Left cardiac atrium (tissue), 4 donors: Measurements from ENCODE around the gene CDKAL1. TPM values are rescaled to one million over a fixed set of nuclear protein-coding genes. Genes with fewer than 3 reads are reported as not detected.
"Not testable (repeated sequence)": the region's sequence is repeated elsewhere in the genome, so short reads cannot be mapped to it uniquely, and the experiment has no call there.

Experiments used
- ATAC-seq, 2 donors: fragments of 200-7000 bp; cut with Tn5 transposase; one replicate each; pipeline ENCODE4 v1.9.1; 2020; ENCODE audit warnings: mild to moderate bottlenecking in 2 of 2, moderate library complexity in 2 of 2
- DNase-seq: peaks from one replicate; pipeline ENCODE4 v3.0.0-alpha.2; 2020
- intact Hi-C, 2 donors: fragments of 100-400 bp; cut with DNase I; formaldehyde crosslinking; loops; one replicate each; pipeline versions ENCODE4 v1.14.1 to v1.15.1; 2022 to 2023
- total RNA-seq, 2 donors: library from RNA; stranded (reverse); fragmentation: NEBNext Ultra II Directional; extraction: Animal tissue kit (Norgen Biotek cat#: 25700); gene quantifications; one replicate each; pipeline ENCODE4 v1.2.1, GENCODE V29; 2021
- donor health status: DM: no; HTN: yes; CAD: no.
- donor health status: DM: no; HTN: yes; CAD: no; lungs with severe emphysema.
- donor health status: DM: yes; HTN: yes; CAD: no.
- donor health status: Dilated cardiomyopathy.

Gene CDKAL1
- total RNA-seq, 2 donors from 2014 or later: 9.8 to 10.8 TPM

DNA sequence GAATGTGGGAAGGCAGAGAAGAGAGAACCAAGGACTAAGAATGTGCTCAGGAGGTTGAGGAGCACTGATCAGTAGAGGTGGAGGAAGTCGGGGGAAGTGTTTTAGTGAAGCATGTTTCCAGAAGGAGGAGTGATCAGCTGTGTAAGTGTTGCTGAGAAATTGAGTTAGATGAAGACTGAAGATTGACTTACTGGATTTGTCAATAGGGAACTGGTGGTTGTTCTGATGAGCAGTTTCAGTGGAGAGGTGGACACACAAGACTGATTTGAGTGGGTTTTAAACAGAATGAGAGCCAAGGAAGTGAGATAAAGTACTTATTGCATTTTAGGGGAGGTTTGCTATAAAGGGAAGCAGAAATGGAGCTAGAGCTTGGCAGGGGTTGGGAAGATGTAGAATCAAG, 182.6 kb downstream of the CDKAL1 start:
- DNase-seq: no peak
- no peak for ATAC-seq
- intact Hi-C loops: no loop called here

DNA sequence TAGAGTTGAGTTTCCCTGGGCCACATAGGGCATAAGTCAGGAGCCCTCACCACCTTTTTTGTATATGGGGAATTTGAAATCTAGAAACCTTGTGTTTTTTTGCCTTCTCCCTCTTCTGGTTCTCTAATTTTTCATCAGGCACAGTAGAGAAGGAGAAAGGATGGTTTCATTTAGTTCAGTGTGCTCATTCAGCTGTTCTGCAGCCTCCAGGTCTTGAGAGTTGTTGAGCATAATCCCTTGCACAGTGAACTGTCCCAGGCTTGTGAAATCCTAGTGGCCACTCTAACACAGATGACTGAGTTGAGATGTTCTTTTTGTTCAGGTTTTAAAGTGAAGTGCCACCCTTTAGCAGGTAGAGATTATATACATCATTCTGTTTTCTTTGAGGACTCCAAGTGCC, 183.5 kb downstream of the CDKAL1 start:
- ATAC-seq: no peak
- no peak for DNase-seq
- intact Hi-C loops: no loop called here

DNA sequence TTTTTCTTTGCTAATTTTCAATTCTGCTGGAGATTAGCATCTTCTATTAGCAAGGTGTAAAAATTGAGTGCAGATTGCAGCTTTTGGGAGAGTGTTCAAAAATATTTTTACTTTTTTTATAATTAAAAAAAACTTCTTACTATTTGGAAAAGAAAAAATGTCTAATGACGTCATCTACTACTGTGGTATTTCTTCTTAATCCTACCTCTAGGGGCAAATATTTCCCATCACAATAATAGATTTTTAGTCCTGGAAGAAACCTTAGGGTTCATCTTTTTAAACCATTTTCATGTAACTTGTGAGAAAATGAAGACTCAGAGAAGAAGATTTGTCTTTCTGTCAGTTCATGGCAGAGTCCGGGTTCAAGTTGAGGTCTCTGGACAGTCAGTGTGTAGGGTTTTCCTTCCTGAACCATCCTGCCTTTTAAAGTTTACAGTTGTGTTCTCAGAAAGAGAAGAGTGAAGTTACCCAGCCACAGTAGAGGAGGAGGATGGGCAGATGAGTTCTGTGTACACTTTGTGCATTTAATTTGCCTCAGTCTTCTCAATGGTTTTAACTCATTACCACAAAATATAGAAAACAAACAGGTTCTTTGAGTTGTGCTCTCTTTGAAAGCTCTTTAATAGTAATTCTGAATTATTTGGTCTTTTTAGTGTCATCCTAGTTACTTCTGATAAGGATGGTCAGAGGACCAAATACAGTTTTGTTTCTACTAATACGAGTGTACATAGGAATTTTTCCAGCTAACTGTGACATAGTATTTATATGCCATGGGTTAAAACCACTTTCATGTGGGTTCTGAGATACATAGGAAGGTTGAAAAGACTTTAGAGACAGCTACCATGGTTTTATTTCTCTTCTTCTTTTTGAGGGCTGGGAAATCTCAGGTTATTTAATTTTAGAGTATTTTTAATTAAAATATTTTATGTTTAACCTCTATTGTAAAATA, 184.7 kb downstream of the CDKAL1 start:
- intact Hi-C loops: no loop called here
- DNase-seq (no peak), ATAC-seq (no peak)

DNA sequence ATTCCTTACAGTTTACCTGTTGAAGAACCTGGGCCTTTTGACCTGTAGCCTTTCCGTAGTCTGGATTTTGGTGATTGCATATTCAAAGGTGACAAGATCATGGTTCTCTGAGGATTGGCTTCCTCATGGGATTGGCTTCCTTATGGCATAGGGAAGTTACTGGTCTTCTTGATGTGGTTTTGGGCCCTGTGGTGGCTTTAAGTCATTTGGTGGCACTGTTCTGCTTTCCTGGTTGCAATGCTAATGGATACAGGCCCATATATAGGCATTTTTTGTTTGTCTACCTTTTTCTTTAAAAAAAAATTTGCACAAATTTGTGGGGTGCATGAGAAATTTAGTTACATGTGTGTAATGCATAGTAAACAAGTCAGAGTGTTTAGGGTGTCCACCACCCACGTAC, 185.7 kb downstream of the CDKAL1 start:
- DNase-seq (no peak), ATAC-seq (no peak)
- intact Hi-C loops: no loop called here

DNA sequence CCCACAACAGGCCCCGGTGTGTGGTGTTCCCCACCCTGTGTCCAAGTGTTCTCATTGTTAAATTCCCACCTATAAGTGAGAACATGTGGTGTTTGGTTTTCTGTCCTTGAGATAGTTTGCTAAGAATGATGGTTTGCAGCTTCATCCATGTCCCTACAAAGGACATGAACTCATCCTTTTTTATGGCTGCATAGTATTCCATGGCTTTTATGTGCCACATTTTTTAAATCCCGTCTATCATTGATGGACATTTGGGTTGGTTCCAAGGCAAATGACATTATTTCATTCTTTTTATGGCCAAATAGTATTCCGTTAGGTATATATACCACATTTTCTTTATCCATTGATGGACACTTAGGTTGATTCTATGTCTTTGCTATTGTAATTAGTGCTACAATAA, 186.9 kb downstream of the CDKAL1 start:
- intact Hi-C loops, DNase-seq, ATAC-seq: not testable (repeated sequence)

DNA sequence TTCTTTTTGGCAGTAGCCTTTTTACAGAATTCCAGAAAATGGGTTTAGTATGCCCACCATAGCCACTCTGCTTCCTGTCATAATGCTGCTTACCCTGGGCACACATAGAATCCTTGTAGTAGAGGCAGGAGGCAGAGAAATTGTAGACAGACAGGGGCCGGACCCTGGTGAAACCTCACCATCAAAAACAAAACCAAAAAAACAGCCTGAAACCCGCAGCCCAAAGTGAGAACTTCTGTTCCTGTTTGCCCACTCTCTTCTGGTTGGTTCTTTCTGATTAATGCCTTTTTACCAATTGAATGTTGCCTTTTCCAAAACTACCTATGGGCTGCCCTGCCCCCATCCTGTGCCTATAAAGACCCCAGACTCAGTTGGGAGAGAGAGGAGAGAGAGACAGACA, 188.2 kb downstream of the CDKAL1 start:
- ATAC-seq (no peak), DNase-seq (no peak)
- intact Hi-C loops: no loop called here

DNA sequence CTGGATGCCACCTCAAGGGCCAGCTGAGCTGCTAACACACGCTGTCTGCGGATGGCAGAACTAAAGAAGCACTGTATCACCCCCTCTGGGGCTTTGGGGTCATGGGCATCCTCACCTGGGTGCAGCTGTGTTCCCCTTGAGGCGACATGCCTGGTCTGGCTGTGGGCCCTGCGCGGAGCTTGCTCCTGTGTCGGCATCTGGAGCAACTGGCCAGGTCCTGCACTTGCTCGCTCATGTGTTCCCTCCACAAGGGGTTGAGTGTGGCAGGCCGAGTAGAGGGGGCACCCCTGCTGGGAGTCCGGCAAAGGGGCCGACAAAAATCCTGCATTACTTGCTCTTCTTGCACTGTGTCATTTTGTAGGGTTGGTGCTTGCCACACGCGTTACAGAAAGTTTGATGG, 189.0 kb downstream of the CDKAL1 start:
- no peak for ATAC-seq

DNA sequence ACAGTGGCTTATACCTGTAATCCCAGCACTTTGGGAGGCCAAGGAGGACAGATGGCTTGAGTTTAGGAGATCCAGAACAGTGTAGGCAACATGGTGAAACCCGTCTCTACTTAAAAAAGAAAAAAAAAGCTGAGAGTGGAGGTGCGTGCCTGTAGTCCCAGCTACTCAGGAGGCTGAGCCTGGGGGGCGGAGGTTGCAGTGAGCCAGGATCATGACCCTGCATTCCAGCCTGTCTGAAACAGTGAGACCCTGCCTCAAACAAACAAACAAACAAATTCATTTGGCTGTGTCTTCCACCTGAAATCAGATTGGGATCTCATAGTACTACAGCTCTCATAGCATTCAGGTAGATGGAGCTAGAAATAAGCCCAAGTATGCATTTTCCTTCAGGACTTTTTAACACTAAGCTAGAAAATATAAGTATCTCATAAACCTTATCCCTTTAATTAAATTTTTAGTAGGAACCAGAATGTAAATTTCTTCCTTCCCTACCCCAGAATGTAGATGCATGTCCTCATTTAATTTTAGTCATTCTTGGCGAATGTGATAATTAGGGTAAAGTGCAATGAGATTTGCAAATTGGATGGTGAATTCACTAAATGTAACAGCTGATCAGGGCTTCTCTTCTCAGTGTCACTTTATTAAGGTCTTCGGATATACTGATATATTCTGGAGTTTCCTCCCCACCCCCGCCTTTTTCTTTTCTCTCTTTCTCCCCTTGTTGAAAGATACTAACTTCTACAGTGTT, 190.4 kb downstream of the CDKAL1 start:
- intact Hi-C loops: no loop called here
- ATAC-seq (no peak), DNase-seq (no peak)

More for the DNA sequence above, 189.0 kb downstream of the CDKAL1 start:
- intact Hi-C loops: no loop called here
- no peak for DNase-seq

DNA sequence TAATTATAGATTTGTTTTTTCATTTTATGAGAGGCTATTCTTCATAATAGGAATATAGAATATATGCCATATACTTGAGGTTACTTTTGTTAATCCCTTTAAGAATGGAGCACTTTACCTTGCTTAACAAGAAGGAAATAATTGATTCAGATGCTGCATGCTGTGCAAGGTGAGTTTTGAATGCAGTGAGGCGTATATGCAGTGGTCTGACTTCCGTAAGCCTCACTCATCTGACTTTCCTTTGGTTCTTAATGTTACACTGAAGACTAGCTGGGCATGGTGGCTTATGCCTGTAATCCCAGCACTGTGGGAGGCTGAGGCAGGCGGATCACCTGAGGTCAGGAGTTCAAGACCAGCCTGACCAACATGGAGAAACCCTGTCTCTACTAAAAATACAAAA, 191.0 kb downstream of the CDKAL1 start:
- DNase-seq, intact Hi-C loops, ATAC-seq: not testable (repeated sequence)

DNA sequence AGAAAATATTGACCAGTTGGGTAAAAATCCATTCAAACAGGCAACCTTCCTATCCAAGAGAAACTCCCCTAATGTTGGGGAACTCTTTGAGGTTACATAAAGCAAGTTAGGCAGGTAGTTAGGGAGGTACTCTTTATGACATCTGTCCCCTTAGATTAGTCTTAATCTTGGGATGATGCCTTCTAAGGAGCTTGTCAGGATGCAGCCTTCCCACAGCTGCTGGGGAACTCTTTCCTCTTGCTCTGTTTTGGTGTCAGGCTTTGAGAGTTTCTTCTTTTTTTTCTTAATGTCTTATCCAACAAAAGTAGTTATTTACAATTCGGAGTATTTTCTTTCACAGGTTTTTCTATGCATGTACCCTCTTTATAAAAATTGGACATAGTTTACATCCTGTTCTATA, 194.8 kb downstream of the CDKAL1 start:
- DNase-seq (no peak), ATAC-seq (no peak)
- intact Hi-C loops: no loop called here

DNA sequence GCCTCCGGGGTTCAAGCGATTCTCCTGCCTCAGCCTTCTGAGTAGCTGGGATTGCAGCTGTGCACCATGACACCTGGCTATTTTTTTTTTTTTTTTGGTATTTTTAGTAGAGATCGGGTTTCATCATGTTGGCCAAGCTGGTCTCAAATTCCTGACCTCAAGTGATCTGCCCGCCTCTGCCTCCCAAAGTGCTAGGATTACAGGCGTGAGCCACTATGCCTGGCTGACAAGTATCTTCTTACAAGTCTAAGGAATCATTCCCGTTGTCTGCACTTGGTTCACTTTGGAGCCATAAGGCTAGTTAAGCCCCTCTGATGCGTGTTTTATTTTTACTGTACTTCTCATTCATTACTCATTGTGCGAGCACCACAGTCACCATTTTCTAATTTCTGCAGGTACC, 198.1 kb downstream of the CDKAL1 start:
- intact Hi-C loops, ATAC-seq, DNase-seq: not testable (repeated sequence)

DNA sequence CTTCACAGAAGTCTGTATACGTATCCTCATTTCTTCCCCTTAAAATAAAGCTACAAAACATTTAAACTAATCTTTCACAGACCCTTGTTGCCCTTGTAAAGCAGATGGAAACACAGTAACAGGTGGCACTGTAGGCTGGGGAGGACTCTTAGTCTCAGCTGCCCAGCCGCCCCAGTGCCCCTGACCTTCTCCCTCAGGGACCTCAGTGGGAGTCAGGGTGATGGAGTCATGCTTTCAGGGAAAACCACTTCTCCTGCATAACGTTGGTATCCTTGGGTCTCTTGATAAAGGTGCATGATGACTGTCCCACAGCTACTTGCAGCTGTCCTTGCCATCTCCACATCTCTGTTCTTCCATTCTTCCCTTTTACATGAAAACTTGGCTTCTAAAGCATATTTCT, 198.6 kb downstream of the CDKAL1 start:
- ATAC-seq: no peak
- DNase-seq: no peak
- intact Hi-C loops: no loop called here

DNA sequence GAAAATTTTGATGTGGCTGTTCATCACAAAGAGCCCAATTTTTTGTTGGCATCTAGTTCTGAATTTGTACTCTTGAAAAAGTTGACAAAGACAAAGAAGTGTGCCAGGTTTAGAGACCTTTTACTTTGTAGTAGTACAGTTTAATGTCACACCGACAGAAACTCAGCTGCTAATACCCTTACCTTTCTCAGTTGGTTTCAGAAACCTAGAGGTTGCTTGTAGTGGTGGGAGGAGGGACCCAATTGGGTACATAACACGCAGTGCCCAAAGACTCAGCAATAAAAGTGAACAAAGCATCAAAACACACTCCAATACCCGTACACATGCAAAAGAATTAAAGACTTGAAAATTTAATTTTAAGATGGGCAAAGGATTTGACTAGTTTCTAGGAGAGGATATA, 203.7 kb downstream of the CDKAL1 start:
- intact Hi-C loops: no loop called here
- DNase-seq: no peak

DNA sequence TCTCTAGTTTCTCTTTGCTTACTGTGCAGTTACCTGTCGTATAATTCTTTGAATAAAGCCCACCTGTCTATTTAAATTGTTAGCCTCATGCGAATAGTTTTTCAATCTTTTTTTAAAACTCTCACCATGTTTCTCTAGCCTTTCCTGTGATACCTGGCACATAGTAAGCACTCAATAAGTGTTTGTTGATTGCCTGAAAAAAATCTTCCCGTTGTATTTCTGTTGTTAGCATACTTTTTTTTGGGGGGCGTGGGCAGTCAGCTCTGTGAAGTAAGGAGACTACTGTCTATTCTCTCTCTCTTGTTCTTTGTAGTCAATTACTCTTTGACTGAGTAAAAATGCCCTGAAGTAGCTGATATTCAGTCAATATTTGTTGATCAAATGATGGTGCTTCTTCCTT, 205.8 kb downstream of the CDKAL1 start:
- ATAC-seq (no peak), DNase-seq (no peak)
- intact Hi-C loops: no loop called here

More for the DNA sequence above, 203.7 kb downstream of the CDKAL1 start:
- ATAC-seq: no peak

DNA sequence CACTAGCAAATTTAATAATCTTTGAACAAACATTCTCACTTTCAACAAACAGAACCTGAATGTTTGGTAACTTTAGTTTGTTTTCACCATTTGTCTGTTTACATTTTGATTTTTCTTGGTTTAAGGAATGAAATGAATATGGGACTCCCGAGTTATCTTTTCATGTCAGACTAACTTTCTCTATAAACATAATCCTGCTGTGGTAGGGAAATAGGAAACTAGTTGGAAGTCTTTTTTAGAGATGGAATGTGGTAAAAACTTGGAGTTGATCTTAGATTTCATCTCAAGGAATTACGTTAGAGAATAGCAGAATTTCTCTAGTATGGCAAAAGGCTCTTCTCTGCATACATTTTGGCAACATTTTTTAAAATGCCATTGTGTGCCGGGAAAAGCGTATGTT, 206.5 kb downstream of the CDKAL1 start:
- DNase-seq: no peak
- ATAC-seq: no peak
- intact Hi-C loops: no loop called here

DNA sequence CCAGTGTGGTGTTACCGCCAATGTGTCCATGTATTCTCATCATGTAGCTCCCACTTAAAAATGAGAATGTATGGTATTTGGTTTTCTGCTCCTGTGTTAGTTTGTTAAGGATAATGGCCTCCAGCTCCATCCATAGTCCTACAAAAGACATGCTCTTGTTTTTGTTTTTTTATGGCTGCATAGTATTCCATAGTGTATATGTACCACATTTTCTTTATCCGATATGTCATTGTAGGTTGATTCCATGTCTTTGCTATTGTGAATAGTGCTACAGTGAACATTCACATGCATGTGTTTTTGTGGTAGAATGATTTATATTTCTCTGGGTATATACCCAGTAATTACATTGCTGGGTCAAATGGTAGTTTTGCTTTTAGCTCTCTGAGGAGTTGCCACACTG, 207.2 kb downstream of the CDKAL1 start:
- ATAC-seq (no peak), DNase-seq (no peak)
- intact Hi-C loops: no loop called here

DNA sequence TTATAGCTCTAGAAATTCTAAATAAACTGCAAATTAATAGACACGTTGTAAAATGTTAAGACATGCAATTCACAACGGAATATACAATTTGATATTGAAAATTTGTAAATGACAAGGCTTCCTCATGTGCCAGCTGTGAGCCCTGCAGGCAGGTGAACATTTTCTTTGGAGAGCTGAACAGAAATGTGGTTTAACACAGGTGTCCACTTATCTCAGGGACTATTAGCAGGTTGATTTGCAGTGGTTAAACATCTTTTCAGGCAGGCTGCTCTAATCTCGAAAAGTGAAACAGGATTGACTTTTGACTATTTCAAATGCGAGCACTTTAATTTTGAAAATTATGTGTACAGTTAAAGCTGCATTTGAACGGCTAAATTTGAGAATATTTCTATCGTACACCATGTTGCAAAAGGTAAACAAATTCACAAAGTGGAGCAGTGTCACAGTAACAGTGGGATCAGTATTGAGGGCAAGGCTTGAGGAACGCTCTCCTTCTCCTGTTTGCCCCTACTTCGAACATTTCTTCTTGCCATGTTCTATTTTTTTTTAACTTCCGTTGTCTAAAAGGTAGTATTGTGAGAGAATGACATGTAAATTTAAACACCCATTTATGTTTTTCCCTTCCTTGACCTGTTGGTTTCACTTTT, 210.8 kb downstream of the CDKAL1 start:
- DNase-seq (no peak), ATAC-seq (no peak)
- intact Hi-C loops: no loop called here

DNA sequence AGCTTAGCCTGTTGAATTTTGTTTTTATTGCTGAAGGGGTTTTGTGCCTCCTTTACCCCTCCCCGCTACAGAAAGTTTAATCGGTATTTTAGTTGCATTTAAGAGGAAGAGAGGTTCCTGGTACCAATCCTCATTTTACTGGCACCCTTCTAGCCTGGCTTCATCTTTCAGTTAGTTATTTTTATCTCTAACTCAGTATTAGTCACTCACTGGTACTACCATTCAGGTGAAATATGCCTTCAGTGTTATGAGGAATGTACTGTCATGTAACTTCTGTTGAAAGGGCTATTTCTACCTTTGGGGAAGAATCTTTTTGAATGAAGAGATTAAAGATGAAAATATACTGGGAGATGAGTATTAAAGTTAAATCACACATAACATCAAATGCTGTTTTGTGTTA, 211.8 kb downstream of the CDKAL1 start:
- peak in 1 of 2 donors; percentile 90 for ATAC-seq
- intact Hi-C loops: no loop called here

DNA sequence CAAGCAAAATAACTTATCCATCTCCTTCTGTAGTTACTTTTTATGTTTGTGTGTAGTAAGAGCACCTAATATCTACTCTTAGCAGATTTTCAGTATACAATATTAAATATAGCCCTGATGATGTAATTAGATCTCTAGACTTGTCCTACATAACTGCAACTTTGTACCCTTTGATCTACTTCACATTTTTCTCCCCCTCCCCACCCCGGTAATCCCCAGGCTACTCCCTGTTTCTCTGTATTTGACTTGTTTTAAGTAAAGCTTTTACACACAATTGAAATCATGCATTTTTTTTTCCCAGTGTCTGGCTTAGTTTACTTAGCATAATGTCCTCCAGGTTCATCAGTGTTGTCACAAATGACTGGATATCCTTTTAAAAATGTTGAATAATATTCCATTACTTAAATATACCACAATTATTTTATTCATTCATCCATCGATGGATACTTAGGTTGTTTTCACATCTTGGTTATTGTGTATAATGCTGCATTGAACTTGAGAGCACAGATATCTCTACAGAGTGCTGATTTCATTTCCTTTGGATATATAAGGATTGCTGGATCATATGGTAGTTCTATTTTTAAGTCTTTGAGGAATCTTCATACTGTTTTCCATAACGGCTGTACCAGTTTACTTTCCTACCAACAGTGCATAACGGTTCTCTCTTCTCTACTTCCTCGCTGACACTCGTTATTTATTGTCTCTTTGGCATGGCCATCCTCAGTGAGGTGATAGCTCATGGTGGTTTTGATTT, 212.7 kb downstream of the CDKAL1 start:
- DNase-seq: no peak
- intact Hi-C loops: no loop called here
- ATAC-seq: no peak

More for the DNA sequence above, 211.8 kb downstream of the CDKAL1 start:
- no peak for DNase-seq
